ENCODE results near the gene CCNF.
"Not testable (repeated sequence)": the region's sequence is repeated elsewhere in the genome, so short reads cannot be mapped to it uniquely, and the experiment has no call there.

The CCNF gene, protein sequence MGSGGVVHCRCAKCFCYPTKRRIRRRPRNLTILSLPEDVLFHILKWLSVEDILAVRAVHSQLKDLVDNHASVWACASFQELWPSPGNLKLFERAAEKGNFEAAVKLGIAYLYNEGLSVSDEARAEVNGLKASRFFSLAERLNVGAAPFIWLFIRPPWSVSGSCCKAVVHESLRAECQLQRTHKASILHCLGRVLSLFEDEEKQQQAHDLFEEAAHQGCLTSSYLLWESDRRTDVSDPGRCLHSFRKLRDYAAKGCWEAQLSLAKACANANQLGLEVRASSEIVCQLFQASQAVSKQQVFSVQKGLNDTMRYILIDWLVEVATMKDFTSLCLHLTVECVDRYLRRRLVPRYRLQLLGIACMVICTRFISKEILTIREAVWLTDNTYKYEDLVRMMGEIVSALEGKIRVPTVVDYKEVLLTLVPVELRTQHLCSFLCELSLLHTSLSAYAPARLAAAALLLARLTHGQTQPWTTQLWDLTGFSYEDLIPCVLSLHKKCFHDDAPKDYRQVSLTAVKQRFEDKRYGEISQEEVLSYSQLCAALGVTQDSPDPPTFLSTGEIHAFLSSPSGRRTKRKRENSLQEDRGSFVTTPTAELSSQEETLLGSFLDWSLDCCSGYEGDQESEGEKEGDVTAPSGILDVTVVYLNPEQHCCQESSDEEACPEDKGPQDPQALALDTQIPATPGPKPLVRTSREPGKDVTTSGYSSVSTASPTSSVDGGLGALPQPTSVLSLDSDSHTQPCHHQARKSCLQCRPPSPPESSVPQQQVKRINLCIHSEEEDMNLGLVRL

DNA sequence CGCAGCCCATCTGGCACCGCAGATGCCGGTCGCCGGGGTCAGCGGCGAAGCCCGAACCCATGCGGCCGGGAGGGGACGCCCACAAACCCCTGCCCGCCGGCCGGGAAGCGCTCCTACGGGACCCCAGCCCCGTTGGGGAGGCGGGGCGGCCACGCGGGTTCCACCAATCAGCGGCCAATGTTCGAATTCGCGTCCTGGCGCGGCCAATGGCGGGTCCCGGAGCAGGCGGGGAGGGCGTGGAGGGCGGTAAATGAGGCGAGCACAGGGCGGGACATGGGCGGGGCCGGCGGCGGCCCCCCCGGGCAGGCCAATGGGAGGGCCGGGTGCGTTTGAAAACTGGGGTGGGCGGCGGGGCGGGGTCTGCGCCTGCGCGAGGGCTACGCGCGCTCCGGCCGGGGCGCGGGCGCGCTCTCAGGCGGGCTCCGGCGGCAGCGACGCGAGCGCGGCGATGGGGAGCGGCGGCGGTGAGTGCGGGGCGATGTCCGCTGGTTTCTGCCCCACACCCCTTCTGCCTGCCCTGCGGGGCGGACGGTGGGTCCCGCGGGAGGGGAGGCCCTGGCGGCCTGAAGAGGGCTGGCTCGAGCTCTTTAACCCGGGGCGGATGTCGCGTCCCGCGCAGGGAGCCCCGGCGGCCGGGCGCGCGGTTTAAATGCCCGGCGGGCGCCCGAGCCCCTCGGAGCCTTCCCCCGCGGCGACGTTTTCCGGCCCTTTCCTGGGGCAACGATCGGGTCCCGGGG, at the start of gene CCNF:
Gene CCNF (plus strand): TSS at position 414 of the 737 bp plus-strand sequence. CDS start 35 bp downstream, at position 449.
- peak; percentile 95 for DNase-seq (ENCODE audit: low read depth)

DNA sequence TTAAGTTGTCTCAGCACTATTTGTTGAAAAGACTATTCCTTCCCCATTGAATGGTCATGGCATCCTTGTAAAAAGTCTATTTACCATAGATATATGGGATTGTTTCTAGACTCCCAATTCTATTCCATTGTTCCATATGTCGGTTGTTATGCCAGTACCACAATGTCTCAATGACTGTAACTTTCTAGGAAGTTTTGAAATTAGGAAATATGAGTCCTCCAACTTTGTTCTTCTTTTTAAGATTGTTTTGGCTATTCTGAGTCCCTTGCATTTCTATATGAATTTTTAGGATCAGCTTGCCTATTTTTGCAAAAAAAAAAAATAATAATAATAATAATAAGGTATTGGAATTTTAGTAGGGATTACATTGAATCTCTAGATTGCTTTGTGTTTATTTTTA, 45.7 kb upstream of the CCNF start:
- DNase-seq (ENCODE audit: low read depth): no peak

DNA sequence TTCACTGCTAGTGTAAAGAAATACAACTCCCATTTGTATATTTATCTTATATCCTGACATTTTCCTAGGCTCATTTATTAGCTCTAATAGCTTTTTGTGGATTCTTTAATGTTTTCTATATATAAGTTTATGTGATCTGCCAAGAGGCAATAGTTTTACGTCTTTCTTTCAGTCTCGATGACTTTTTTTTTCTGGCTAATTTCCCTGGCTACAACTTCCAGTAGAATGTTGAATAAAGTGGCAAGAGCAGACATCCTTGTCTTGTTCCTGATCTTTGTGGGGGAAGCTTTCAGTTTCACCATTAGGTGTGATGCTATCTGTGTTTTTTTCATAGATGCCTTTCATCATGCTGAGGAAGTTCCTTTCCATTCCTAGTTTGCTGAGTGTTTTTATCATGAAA, 44.8 kb upstream of the CCNF start:
- DNase-seq (ENCODE audit: low read depth): no peak

DNA sequence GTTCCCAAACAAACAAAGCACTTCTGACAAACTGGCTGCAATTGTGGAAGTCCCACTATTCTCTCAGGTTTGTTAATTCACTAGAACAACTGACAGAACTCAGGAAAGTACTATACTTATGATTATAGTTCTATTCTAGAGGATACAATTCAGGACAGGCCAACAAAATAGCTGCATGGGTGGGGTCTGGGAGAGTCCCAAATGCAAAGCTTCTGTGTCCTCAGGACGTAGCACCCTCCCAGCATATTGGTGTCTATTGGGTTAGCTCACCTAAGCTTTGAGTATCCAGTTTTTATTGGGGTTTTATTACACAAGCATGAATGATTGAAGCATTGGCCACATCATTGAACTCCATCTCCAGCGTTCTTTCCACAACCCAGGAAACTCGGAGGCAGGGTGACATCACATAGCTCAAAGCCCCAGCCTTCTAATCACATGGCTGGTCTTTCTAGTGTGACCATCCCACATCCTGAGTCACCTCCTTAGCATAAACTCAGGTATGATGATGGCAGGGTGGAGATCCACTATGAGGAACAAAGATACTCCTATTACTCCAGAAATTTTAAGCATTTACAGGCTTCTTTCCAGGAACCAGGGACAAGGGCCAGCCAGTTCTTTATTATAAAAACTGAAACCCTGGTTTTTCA, 43.9 kb upstream of the CCNF start:
- DNase-seq (ENCODE audit: low read depth): no peak

DNA sequence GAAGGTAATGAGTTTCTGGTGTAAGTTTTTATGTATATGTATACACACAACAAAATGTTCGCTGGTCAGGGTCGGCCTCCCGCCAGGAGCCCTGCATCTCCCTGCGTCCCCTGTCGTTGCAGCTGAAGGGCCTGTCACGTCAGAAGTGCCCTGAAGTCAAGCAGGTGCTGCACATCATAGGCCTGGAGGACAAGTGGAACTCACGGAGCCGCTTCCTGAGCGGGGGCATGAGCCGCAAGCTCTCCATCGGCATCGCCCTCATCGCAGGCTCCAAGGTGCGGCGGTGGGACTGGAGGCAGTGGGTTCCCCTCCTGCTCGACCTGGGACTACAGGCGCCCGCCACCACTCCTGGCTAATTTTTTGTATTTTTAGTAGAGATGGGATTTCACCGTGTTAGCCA, 43.3 kb upstream of the CCNF start:
- not testable (repeated sequence) for DNase-seq (ENCODE audit: low read depth)

DNA sequence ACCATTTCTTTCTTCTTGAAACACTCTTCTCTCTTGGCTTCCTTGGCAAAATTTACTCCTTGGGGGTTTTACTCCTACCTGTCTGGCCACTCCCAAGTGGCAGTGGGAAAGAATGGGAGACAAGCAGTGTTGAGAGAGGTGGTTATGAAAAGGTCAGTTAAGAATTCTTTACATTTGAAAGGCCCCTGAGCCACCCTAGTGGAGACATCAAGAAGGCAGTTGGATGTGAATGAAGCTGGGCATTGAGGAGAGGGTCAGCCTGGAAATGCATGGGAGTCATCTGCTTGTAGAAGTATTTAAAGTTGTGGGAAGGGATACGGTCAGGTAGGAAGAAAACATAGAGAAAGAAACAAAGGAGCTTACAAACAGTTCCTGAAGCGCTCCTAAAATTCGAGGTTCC, 42.3 kb upstream of the CCNF start:
- no peak for DNase-seq (ENCODE audit: low read depth)

DNA sequence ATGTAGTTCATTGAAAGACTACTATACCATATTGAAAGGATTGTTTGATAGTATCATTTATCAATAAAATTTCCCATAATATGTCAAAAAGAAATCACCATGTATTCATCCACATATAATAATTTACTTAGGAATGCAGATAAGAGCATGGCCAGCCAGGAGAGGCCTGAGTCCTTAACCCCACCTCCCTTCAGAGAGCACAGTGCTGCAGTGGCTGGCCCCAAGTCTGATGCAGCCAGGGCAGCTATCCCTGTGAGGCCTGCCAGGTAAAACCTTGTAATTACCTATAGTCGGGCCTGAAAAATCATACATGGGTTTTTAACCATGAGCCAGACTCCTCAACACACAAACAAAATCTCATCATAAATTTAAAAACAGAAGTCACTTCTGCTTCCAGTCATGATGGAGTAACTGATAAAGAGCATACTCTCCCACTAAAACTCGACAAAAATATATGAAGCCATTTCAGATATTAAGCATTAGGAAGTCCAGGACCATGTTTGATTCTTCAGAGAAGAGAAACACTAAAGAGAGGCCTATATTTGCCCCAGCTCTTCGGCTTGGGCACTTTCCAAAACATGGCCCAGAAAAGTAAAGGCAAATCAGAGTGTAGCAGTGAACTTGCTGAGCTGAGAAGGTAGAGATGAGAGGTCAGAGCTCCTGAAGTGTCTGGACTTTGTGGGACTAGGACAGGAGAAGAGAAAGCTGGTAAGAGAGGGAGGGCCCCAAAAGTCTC, 40.9 kb upstream of the CCNF start:
- no peak for DNase-seq (ENCODE audit: low read depth)

DNA sequence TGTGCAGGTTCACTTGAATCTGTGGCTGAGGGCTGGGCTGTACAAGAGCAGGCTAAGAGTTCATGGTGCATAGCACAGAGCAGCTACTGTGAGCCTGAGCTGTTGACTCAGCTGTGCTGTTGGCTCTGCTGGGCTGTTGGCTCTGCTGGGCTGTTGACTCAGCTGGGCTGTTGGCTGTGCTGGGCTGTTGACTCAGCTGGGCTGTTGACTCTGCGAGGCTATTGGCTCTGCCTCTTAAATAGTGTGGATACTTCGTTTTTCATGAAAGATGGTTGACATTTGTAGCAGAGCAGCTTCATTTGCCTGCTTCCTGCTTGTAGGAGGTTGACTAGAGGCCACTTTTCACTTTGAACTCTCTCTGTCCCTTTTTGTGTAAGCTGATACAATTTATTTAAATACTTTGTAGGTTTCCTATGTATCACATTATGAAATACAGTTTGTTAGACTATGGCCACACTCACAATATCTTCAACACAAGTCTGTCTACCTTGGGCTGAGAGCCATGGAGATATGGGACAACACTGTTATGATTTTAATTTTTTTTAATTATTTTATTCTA, 40.3 kb upstream of the CCNF start:
- DNase-seq (ENCODE audit: low read depth): no peak

DNA sequence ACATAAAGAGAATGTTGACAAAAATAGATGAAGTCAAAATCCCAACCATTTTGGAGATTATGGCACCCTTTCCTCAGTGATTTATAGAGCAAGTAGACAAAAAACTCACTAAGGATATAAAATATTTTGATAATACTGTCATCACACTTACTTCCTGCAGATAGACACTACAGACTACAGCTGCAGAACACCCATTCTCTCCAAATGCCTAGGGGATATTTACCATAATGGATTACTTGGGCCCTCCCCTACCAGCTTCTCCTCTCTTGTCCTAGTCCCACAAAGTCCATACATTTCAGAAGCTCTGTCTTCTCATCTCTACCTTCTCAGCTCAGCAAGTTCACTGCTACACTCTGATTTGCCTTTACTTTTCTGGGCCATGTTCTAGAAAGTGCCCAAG, 37.2 kb upstream of the CCNF start:
- no peak for DNase-seq (ENCODE audit: low read depth)

DNA sequence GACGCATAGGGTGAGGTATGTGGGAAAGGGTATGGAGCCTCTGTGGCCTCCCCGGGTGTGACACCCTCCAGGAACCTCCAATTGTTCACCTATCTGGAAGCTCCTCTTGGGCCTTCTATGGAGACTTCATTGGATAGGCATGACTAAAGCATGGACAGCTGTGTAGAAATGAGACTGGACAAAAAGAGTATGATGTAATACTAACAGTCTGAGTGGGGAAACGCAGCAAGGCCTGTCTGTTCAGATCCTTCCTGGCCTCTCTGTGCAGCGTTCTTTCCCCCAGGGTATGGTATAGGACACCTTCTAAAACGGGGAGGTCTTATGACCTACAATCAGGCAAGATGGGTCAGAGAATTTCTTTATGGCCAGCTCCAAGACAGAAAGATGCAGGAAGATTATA, 30.7 kb upstream of the CCNF start:
- DNase-seq (ENCODE audit: low read depth): no peak

DNA sequence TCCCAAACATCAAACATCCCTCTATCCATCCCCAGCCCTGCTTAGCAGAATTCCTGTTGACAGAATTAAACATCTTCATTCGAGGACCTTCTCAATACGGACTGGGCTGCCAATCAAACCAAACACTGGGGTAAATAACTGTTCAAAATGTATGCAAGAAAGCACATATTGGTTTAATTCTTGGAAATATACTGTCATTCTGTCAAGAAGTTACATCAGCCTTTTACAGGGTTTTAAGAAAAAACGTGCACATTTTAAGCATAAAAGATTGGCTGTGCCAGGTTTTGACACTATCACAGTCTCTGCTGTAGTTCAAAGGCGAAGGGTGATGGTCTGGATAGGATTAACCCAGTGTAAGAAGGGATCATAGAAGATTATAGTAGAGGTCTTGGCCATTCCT, 25.1 kb upstream of the CCNF start:
- no peak for DNase-seq (ENCODE audit: low read depth)

DNA sequence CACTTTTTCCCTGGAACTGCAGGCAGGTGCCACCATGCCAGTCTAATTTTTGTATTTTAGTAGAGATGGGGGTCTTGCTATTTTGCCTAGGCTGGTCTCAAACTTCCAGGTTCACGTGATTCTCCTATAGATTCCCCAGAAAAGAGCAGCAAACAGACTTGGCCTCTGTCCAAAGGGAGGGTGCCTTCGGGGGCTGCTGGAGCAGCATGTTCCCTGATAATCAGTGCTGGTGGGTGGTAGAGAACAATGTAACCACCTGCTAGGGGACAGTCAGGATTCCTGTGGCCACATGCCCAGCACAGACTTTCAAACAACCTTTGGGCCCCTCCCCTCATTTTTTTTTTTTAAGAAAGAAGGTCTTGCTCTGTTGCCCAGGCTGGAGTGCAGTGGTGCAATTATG, 14.2 kb upstream of the CCNF start:
- no peak for DNase-seq (ENCODE audit: low read depth)

DNA sequence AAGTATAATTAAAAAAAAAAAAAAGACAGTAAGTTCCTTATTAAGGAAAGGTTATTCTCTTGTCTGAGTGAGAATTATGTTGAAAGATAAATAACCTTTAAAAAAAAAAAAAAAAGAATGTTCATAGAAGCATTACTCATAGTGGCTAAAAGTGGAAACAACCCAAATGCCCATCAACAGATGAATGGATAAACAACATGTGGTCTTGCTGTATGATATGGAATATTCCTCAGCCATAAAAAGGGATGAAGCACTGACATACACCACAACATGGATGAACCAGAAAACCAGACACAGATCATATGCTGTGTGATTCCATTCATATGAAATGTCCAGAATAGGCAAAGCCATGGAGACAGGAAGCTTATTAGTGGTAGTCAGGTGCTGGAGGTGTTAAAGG, 9.2 kb upstream of the CCNF start:
- no peak for DNase-seq (ENCODE audit: low read depth)

DNA sequence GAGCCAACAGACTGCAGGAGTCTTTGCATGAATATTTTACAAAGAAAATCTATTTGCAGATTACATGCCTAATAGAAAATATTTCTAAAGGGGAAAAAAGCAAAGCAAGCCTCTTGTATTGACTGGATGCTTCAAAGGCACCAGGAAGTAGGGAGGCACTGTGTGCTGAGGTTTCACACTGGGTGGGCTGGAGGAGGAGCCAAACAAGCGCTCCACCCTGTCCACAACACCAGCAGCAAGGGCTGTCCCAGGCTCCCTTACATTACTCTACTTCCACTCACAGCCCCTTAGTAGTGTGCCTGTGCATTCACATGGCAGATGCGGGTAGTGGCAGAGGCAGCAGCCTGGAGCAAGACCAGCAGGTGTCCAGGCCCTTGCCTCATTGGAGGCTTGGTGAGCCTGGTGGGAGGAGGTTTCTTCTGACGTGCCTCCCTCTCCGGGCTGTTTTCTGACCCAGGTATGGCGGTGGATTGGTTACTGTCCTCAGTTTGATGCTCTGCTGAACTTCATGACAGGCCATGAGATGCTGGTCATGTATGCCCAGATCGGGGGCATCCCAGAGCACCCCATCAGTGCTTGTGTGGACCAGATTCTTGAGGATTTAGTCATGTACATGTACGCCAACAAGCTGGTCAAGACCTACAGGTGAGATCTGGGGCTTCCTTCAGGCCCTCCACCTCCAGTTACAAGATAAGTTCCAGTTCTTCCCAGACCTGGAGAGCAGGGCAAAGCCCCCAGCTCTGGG, 7.0 kb upstream of the CCNF start:
- DNase-seq (ENCODE audit: low read depth): no peak

DNA sequence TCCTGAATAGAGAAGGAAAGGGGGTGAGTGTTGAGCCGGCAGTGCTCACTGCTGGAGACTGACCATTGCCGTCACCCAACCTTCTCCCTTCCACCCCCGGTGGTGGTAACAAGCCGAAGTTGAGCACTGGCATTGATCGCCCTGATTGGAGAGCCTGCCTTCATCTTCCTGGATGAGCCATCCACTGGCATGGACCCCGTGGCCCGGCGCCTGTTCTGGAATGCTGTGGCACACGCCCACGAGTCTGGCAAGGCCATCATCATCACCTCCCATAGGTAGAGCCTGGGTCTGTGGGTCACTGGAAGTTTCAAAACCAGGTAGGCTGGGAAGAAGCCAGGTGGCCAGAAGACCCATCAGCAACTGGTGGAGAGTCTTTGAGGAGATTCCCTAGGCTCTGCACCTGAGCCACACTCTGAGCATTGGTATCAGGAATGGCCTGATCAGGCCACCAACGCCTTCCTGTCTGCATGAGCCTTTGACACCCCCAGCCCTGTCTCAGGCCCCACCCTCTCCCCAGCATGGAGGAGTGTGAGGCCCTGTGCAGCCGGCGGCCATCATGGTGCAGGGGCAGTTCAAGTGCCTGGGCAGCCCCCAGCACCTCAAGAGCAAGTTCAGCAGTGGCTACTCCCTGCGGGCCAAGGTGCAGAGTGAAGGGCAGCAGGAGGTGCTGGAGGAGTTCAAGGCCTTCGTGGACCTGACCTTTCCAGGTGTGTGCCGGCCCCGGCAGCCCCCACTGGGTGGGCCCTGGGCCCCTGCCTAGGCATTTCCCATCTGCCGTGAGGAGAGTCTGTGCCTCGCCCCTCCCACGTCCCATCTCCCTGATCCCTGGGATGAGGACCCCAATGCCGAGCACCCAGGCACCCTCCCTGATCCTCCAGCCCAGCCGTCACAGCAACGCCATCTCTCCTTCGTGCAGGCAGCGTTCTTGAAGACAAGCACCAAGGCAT, 4.9 kb upstream of the CCNF start:
- DNase-seq (ENCODE audit: low read depth): no peak

DNA sequence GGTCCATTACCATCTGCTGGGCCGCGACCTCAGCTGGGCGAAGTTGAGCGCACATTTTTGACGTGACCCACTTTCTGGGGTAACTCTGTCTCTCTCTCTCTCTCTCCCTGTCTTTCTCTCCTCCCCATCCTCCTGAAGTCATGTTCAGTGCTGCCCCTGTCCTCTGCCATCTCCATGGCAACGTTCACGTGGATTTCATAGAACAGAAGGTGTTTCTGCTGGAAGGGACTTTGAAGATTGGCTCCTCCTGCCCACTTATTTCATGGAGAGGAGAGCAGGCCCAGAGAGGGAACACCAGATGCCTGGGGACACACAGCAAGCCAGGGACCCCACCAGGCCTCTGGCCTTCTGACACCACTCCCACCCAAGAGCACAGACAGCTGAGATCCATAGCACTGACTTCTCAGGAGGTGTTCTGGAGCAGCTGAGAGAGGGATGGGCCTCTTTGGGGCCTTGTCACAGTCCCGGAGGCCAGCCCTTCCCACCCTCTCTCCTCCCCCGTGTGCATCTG, 4.2 kb upstream of the CCNF start:
- no peak for DNase-seq (ENCODE audit: low read depth)

DNA sequence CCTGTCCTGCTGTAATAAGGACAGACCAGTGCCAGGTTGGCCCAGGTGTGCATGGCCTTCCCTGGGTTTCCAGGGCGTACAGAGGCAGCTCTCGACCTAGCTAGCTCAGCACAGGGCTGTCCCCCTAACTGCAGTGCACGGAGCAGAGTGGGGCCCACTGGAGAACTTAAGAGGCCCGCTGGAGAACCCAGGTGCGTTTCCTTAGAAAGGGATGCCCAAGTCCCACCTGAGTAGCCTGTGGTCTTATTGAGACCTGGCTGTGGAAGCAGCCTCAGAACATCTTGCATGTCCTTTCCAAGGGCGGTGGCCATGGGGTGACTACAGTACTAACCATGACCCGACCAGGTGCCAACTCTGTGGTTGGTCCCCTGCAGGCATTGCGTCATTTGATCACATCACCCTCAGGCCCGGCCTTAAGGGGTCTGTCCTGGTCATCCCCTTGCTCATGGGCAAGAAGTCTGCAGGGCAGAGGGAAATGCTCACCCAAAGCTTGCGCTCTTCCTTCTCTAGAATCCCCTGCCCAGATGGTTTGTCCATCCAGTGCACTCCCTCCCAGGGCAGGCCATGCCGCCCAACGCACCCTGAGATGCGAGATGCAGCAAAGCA, 3.3 kb upstream of the CCNF start:
- no peak for DNase-seq (ENCODE audit: low read depth)

DNA sequence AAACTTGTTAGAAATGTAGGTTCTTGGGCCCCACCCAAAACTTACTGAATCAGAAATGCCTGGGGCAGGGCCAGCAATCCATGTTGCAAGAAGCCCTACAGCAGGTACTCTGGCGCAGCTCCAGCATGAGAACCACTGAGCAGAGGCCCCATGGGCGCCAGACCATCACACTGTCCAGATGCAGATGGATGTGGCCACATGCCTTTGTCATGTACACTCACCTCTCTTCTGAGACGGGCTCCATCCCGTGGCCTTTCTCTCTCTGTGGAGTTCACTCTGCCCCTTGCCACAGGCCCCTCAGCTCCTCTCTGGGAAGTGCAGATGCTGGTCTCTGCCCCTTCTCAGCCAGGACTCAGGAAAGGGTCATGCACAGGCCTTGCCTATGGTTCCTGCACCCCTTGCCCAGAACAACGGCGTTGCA, 2.3 kb upstream of the CCNF start:
- DNase-seq (ENCODE audit: low read depth): no peak

DNA sequence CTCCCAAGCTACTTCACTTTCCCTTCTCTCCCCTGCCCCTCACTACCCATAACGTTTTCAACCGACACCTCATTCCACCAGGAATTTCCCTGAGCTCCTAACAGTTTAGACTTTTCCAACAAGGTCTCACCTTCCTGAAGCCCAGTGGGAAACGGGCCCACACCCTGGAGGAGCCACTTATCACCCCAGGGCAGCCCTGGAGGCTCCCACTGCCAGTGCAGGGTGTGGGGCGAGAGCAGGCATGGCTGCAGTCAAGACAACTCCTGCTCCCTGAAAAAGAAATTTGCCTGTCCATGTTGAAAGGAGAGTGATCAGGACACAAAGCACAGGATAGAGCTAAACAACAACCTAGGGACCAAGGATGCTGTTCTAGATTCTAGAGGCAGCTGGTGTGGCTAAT, 1.7 kb upstream of the CCNF start:
- no peak for DNase-seq (ENCODE audit: low read depth)
